Uterus (tissue), 4 donors: ENCODE results near the gene HOXA3. TPM values are rescaled to one million over a fixed set of nuclear protein-coding genes. Genes with fewer than 3 reads are reported as not detected.

Experiments used
- DNase-seq, 2 donors: peaks; one replicate each; pipeline ENCODE4 v3.0.0-alpha.2; 2019 to 2020
- H3K27ac ChIP-seq, 2 donors: fragments of 200-600 bp; sonication (generic); 1 replicate in 1 of 2; 2 replicates in 1 of 2; pipeline ENCODE4 v1.5.1; 2016 to 2018
- H3K27me3 ChIP-seq, 2 donors: fragments of 200-600 bp; sonication (generic); one replicate each; pipeline ENCODE4 v1.5.1; 2018 to 2019; ENCODE audit warnings: control low read depth in 1 of 2
- H3K36me3 ChIP-seq, 2 donors: fragments of 200-600 bp; sonication (generic); one replicate each; pipeline ENCODE4 v1.5.1; 2019; ENCODE audit warnings: control low read depth in 1 of 2
- H3K4me1 ChIP-seq, 2 donors: fragments of 200-600 bp; sonication (generic); one replicate each; pipeline ENCODE4 v1.5.1; 2018 to 2019; ENCODE audit warnings: control low read depth in 1 of 2
- H3K4me3 ChIP-seq, 2 donors: fragments of 200-600 bp; sonication (generic); 1 replicate in 1 of 2; 2 replicates in 1 of 2; pipeline ENCODE4 v1.5.1; 2018 to 2019; ENCODE audit warnings: mild to moderate bottlenecking in 1 of 2
- H3K9me3 ChIP-seq, 2 donors: fragments of 200-600 bp; sonication (generic); one replicate each; pipeline ENCODE4 v1.5.1; 2019; ENCODE audit warnings: control low read depth in 1 of 2
- POLR2A ChIP-seq, 2 donors: fragments of 450-650 bp; IDR thresholded peaks; one replicate each; pipeline ENCODE4 v1.6.1; 2016; ENCODE audit warnings: antibody characterized with exemption in 2 of 2, mild to moderate bottlenecking in 1 of 2, moderate library complexity in 1 of 2
- intact Hi-C: fragments of 100-400 bp; cut with DNase I; formaldehyde crosslinking; loops from one replicate; pipeline ENCODE4 v1.15.1; 2023; ENCODE audit warnings: low total_unique reads
- total RNA-seq, 4 donors: library from RNA; depleted of rRNA in 3 of 4; stranded (reverse); fragments of >200 nt in 3 of 4; gene quantifications; one replicate each; pipeline versions ENCODE4 v1.1.0 to v1.2.4, GENCODE V29; 2014 to 2023
- TF ChIP-seq, protein P1 (sequence below), 4 experiments: fragments of 200-600 bp in 2 of 4; fragments of 450-650 bp in 2 of 4; sonication (generic) in 2 of 4; IDR thresholded peaks; one replicate each; pipeline ENCODE4 v1.5.1; 2016 to 2019; ENCODE audit warnings: antibody characterized with exemption in 4 of 4, mild to moderate bottlenecking in 2 of 4, moderate library complexity in 1 of 4
- donor health status: DM: yes; HTN: yes; CAD: no.

HOXA3 gene
- total RNA-seq = 10 to 100 TPM in 2 of 4 donors, 1 to 10 TPM in 2; 1.0 to 34.5 (median 19.0) TPM

DNA sequence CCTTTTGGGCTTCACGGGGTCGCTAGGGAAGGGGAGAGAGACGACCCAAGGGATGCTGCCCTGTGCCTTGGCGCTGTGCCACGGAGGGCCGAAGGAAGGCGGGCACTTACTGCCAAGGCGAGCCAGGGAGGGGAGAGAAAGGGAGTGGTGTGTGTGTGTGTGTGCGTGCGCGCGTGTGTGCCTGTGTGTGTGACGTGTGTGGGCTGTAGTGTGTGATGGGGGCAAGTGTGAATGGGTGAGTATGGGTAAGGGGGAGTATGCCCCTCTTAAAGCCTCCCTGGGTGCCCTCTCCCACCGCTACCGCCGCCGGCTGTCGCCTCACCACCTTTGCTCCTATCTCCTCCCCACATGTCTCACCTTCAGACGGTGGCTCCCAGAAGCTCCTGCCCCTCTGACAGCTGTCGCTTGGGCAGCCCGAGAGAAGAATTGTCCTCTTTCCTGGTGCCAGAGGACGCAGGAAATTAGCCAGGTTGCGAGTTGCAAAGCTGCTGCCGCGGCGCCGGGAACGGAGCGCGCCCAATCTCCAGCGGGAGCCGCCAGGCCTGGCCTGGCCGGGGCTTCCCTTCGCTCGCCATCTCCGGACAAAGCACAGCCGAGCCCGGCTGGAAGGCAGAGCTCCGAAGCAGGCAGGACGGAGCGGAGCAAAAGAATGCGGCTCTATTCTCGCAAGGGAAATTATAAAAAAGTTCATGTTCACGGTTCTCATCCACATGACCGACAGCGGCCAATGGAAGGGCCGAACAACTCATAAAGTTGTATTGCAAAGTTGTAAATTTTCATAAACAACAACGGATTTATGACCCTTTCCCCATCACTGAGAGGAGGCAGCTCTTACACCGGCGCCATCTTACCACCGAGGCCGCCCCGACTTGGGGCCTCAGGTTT, at the start of gene HOXA3:
HOXA3 (minus strand) TSS at position 653 of the 885 bp plus-strand sequence. CDS start 41,943 bp downstream, outside the sequence.
- Histone ChIP-seq H3K36me3 (no peaks in the 10 kb centered on the region), H3K4me3 (peak within 1 kb of the TSS; percentile 59 to 67), H3K4me1 (peaks cover 0 to 4% of the 10 kb centered on the region in 2 donors), H3K9me3 (no peaks in the 10 kb centered on the region), H3K27me3 (no peaks in the 10 kb centered on the region), H3K27ac (peak within 1 kb of the TSS; percentile 96)
- intact Hi-C loops = no loop called here
- TF ChIP-seq, protein P1, sequence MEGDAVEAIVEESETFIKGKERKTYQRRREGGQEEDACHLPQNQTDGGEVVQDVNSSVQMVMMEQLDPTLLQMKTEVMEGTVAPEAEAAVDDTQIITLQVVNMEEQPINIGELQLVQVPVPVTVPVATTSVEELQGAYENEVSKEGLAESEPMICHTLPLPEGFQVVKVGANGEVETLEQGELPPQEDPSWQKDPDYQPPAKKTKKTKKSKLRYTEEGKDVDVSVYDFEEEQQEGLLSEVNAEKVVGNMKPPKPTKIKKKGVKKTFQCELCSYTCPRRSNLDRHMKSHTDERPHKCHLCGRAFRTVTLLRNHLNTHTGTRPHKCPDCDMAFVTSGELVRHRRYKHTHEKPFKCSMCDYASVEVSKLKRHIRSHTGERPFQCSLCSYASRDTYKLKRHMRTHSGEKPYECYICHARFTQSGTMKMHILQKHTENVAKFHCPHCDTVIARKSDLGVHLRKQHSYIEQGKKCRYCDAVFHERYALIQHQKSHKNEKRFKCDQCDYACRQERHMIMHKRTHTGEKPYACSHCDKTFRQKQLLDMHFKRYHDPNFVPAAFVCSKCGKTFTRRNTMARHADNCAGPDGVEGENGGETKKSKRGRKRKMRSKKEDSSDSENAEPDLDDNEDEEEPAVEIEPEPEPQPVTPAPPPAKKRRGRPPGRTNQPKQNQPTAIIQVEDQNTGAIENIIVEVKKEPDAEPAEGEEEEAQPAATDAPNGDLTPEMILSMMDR (IDR thresholded peaks at IDR 0.05) = no peak
- TF ChIP-seq POLR2A (IDR thresholded peaks at IDR 0.05) = peak; percentile 72 to 75
- DNase-seq = peak; percentile 72 to 87

DNA sequence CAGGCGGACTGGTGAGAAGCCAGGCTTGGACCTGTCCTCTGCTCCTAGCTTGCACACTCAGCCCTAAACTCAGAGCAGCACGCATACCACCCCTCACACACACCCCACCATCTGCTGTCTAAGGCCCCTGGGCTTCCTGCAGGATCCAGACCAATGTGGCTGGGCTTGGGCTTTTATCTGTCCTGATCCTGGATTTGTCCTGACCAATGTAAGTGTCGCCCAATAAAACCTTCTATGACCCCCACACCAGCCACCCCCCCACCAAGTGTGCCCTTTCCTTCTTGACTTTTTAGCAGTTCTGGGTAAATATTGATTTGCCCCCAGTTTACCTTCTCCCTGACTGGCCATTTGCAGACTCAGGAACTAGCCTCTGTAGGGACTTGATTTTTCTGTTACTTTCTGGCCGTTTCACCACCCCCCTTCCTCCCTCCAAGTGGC, 49.2 kb upstream of the HOXA3 start:
- H3K9me3 ChIP-seq = no peaks in the 10 kb centered on the region
- no peak for DNase-seq
- H3K27me3 ChIP-seq = peaks cover 47 to 85% of the 10 kb centered on the region in 2 donors
- no peak overlapping the region for H3K4me3 ChIP-seq
- no peak for TF ChIP-seq POLR2A (IDR thresholded peaks at IDR 0.05)
- TF ChIP-seq, protein P1 (IDR thresholded peaks at IDR 0.05) = no peak
- H3K4me1 ChIP-seq = peaks cover 0 to 11% of the 10 kb centered on the region in 2 donors
- H3K27ac ChIP-seq = no peak overlapping the region
- H3K36me3 ChIP-seq = no peaks in the 10 kb centered on the region
- intact Hi-C loops = no loop called here

DNA sequence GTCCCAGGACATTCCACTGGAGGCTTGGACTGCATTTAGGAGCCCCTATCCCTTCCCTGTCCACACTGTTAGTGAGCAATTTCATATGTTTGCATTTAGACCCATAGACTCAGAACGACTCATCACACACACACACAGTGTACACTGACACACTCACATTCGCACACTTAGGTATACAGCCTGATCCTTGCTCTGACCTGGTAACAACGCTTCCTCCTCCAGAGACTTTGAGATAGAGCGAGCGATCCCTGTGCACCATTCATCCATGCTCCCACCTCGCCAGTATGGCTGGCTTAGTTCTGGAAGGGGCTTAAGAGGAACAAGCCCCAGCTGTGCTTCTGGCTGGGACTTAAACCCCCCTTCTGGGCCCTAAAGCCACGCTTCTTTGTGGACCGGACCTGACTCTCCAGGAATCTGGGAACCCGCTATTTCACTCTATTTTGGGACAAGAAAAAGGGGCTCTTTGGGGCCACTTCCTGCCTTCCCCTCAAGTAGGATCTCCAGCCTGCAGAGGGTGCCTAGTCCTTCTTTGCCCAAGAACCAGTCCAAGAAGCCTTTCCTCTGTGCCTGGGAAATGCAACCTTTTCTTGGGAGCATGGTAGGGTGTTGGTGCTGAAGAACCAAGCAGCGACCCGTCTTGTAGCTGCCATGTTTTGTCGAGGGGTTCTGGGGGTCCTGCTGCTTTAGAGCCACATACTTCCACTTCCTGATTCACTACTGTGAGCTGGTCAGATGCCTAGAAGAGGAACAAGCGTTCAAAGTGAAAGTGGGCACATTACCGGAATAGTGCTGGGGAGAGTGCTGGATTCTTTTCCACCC, 48.6 kb upstream of the HOXA3 start:
- H3K4me3 ChIP-seq = peak overlapping the region in 1 of 2 donors; percentile 24
- H3K27ac ChIP-seq = peak overlapping the region in 1 of 2 donors; percentile 8
- intact Hi-C loops = no loop called here

DNA sequence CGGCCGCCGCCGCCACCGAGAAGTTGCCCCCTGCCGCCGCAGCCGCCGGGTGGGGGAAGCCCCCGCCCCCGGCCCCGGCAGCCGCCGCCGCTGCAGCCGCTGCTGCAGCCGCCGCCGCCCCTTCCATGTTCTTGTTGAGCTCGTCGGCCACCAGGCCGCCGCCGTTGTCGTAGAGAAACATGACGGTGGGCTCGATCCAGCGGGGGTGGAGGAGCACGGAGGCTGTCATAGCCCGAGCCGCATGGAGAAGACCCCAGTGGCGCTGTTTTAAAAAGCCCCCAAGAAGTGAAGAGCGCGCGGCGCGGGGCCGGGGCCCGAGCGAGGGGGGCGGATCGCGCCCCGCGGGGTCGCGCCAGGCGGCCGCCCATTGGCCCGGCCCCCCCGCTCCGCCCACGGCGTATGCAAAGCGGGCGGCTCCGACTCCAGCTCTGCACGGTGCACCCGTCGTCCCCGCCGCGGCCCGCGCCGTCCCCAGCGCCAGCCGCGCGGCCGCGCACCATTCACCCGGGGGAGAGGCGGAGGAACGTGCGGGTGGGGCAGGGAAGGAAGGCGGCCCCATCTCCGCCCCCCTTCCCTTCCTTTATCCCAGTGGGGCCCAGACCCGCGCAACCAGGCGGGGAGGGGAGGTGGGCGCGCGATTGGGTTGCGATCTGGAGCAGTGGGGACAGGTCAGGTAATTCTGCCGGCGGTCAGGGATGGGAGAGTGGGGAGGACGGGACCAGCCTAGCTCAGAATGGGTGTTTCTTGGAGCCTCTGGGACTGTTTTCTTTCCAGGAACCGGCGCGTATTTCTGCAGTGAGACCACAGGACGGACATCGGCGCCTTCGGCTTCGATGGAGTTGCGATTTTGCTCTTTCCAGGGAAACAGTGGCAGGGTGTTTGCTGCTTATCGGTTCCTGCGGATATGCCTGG, 47.7 kb upstream of the HOXA3 start, which contains the start of gene HOXA13:
HOXA13 (minus strand) TSS at position 243 of the 912 bp plus-strand sequence; CDS start at position 229, 14 bp downstream.
- peaks cover 46 to 79% of the 10 kb centered on the region in 2 donors for H3K27me3 ChIP-seq
- DNase-seq = no peak

More for the DNA sequence above, 48.6 kb upstream of the HOXA3 start:
- TF ChIP-seq, protein P1 (IDR thresholded peaks at IDR 0.05) = no peak
- TF ChIP-seq POLR2A (IDR thresholded peaks at IDR 0.05) = no peak
- Histone ChIP-seq H3K36me3 (no peaks in the 10 kb centered on the region), H3K27me3 (peaks cover 47 to 80% of the 10 kb centered on the region in 2 donors), H3K9me3 (no peaks in the 10 kb centered on the region), H3K4me1 (peaks cover 0 to 11% of the 10 kb centered on the region in 2 donors)
- no peak for DNase-seq

More for the DNA sequence above, 47.7 kb upstream of the HOXA3 start, which contains the start of gene HOXA13:
- no peaks in the 10 kb centered on the region for H3K9me3 ChIP-seq
- H3K4me3 ChIP-seq = peak within 1 kb of the TSS; percentile 24 to 39
- H3K36me3 ChIP-seq = no peaks in the 10 kb centered on the region
- intact Hi-C loops = no loop called here
- peak within 1 kb of the TSS; percentile 55 to 68 for H3K27ac ChIP-seq
- TF ChIP-seq, protein P1 (IDR thresholded peaks at IDR 0.05) = no peak
- TF ChIP-seq POLR2A (IDR thresholded peaks at IDR 0.05) = no peak
- peaks cover 0 to 11% of the 10 kb centered on the region in 2 donors for H3K4me1 ChIP-seq
